ENCODE measurements around the gene PPP2R2D. TPM values are rescaled to one million over a fixed set of nuclear protein-coding genes. Genes with fewer than 3 reads are reported as not detected.

PPP2R2D gene
- total RNA-seq, 4 donors from 2014 or later = 18.6 to 27.5 (median 22.1) TPM

DNA sequence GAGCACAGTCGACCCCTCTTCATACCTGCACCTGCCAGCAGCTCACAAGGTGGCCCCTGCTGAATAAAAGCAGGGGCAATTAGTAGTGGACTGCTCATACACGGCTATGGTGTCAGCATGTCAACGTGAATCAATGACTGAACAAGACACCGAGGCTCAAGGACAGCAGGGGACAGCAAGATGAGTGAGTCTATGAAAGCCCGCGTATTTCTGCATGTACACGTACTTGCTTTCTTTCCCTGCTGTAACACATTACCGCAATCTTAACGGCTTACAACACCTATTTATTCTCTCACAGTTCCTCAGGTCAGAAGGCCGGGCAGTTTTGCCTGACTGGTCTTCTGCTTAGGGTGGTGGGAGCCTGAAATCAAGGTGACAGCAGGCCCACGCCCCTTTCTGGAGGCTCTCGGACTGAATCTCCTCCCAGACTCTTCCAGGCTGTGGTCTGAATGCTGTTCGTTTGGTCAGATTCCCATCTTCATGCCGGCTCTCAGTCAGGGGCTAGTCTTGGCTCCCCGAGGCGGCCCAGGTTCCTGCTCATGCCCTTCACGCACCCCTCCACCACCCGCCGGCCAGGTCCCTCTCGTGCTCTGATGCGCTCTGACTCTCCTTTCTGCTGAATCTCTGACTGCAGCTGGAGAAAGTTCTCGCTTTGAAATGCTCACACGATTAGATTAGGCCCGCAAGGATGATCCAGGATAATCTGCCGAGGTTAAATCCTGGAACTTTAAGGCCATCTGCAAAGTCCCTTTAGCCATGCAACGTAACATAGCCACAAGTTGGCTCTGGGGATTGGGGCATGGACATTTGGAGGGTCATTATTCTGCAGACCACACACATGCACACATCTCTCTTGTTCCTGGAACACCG, 7.8 kb upstream of the PPP2R2D start:
- intact Hi-C loops (cut with DNase I) = no loop called here
- peaks cover 0 to 65% (median 0%) of the 10 kb centered on the region in 4 donors for H3K27me3 ChIP-seq
- no peaks in the 10 kb centered on the region for H3K36me3 ChIP-seq
- no peak for TF ChIP-seq POLR2A (IDR thresholded peaks at IDR 0.05)
- TF ChIP-seq, protein P1, sequence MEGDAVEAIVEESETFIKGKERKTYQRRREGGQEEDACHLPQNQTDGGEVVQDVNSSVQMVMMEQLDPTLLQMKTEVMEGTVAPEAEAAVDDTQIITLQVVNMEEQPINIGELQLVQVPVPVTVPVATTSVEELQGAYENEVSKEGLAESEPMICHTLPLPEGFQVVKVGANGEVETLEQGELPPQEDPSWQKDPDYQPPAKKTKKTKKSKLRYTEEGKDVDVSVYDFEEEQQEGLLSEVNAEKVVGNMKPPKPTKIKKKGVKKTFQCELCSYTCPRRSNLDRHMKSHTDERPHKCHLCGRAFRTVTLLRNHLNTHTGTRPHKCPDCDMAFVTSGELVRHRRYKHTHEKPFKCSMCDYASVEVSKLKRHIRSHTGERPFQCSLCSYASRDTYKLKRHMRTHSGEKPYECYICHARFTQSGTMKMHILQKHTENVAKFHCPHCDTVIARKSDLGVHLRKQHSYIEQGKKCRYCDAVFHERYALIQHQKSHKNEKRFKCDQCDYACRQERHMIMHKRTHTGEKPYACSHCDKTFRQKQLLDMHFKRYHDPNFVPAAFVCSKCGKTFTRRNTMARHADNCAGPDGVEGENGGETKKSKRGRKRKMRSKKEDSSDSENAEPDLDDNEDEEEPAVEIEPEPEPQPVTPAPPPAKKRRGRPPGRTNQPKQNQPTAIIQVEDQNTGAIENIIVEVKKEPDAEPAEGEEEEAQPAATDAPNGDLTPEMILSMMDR (IDR thresholded peaks at IDR 0.05) = no peak
- H3K4me1 ChIP-seq = peaks cover 0 to 7% (median 0%) of the 10 kb centered on the region in 3 donors
- 84 to 86% methylated on average over 24 to 27 of the region's 27 CpGs for WGBS, 2 donors
- no peaks in the 10 kb centered on the region for H3K9me3 ChIP-seq
- H3K4me3 ChIP-seq = no peak overlapping the region
- H3K27ac ChIP-seq = no peak overlapping the region
- DNase-seq = no peak

DNA sequence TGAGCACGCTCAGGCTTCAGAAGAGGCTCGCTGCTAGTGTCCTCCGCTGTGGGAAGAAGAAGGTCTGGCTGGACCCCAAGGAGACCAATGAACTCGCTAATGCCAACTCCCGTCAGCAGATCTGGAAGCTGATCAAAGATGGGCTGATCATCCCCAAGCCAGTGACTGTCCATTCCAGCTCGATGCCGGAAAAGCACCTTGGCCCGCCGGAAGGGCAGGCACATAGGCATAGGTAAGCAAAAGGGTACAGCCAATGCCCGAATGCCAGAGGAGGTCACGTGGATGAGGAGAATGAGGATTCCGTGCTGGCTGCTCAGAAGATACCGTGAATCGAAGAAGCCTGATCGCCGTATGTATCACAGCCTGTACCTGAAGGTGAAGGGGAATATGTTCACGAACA, 5.7 kb upstream of the PPP2R2D start:
- H3K36me3 ChIP-seq = no peaks in the 10 kb centered on the region
- TF ChIP-seq, protein P1 (IDR thresholded peaks at IDR 0.05) = no peak
- TF ChIP-seq POLR2A (IDR thresholded peaks at IDR 0.05) = no peak
- WGBS, 2 donors = 75 to 92% methylated on average over 14 to 15 of the region's 17 CpGs
- peaks cover 4 to 9% (median 4%) of the 10 kb centered on the region in 3 donors for H3K4me1 ChIP-seq
- H3K4me3 ChIP-seq = no peak overlapping the region
- no peak for DNase-seq
- H3K27me3 ChIP-seq = peaks cover 0 to 71% (median 1%) of the 10 kb centered on the region in 4 donors
- no peaks in the 10 kb centered on the region for H3K9me3 ChIP-seq
- H3K27ac ChIP-seq = no peak overlapping the region
- intact Hi-C loops (cut with DNase I) = no loop called here

DNA sequence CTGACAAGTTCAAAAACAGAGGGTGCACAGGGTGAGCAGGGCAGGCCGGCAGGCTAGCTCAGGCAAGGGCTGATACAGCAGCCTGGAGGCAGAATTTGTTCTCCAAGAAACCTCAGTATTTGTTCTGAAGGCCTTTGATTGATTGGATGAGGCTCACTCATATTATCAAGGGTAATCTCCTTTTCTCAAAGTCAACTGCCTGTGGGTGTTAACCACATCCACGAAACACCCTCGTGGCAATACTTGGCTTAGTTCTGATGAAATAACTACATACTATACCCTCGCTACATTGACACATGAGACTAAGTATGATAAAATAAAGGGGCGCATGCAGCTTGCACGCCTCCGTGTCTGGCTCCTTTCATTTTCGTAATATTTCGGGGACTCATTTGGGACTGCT, 4.4 kb upstream of the PPP2R2D start:
- TF ChIP-seq, protein P1 (IDR thresholded peaks at IDR 0.05) = no peak
- no peak for TF ChIP-seq POLR2A (IDR thresholded peaks at IDR 0.05)
- DNase-seq = no peak
- intact Hi-C loops (cut with DNase I) = no loop called here
- 23 to 64% methylated on average over 8 of the region's 9 CpGs for WGBS, 2 donors
- Histone ChIP-seq H3K36me3 (no peaks in the 10 kb centered on the region), H3K27ac (no peak overlapping the region), H3K4me1 (peaks cover 4 to 11% (median 5%) of the 10 kb centered on the region in 3 donors), H3K9me3 (no peaks in the 10 kb centered on the region), H3K27me3 (peaks cover 0 to 59% (median 1%) of the 10 kb centered on the region in 4 donors), H3K4me3 (no peak overlapping the region)

GRCh38 chr10:131897297-131897899, 3.4 kb upstream of the PPP2R2D start:
- Histone ChIP-seq H3K36me3 (no peaks in the 10 kb centered on the region), H3K9me3 (no peaks in the 10 kb centered on the region), H3K27me3 (peaks cover 0 to 49% (median 1%) of the 10 kb centered on the region in 4 donors), H3K27ac (no peak overlapping the region), H3K4me3 (no peak overlapping the region), H3K4me1 (peaks cover 10 to 21% (median 14%) of the 10 kb centered on the region in 3 donors)
- TF ChIP-seq, protein P1 (IDR thresholded peaks at IDR 0.05) = no peak
- TF ChIP-seq POLR2A (IDR thresholded peaks at IDR 0.05) = no peak
- intact Hi-C loops (cut with DNase I) = no loop called here
- 50 to 60% methylated on average over 14 of the region's 14 CpGs for WGBS, 2 donors
- no peak for DNase-seq

GRCh38 chr10:131898061-131898460, 2.7 kb upstream of the PPP2R2D start:
- Histone ChIP-seq H3K27ac (no peak overlapping the region), H3K27me3 (peaks cover 0 to 43% (median 1%) of the 10 kb centered on the region in 4 donors), H3K36me3 (no peaks in the 10 kb centered on the region), H3K4me1 (peaks cover 17 to 28% (median 17%) of the 10 kb centered on the region in 3 donors), H3K9me3 (no peaks in the 10 kb centered on the region), H3K4me3 (no peak overlapping the region)
- TF ChIP-seq POLR2A (IDR thresholded peaks at IDR 0.05) = no peak
- TF ChIP-seq, protein P1 (IDR thresholded peaks at IDR 0.05) = no peak
- WGBS, 2 donors = 80 to 87% methylated on average over 8 of the region's 8 CpGs
- intact Hi-C loops (cut with DNase I) = no loop called here
- DNase-seq = no peak
